ENCODE measurements around the gene NEFH. TPM values are rescaled to one million over a fixed set of nuclear protein-coding genes. Genes with fewer than 3 reads are reported as not detected.
"Not testable (repeated sequence)": the region's sequence is repeated elsewhere in the genome, so short reads cannot be mapped to it uniquely, and the experiment has no call there.

NEFH gene
- total RNA-seq, 1 experiment from 2014 or later = 1.0 TPM

DNA sequence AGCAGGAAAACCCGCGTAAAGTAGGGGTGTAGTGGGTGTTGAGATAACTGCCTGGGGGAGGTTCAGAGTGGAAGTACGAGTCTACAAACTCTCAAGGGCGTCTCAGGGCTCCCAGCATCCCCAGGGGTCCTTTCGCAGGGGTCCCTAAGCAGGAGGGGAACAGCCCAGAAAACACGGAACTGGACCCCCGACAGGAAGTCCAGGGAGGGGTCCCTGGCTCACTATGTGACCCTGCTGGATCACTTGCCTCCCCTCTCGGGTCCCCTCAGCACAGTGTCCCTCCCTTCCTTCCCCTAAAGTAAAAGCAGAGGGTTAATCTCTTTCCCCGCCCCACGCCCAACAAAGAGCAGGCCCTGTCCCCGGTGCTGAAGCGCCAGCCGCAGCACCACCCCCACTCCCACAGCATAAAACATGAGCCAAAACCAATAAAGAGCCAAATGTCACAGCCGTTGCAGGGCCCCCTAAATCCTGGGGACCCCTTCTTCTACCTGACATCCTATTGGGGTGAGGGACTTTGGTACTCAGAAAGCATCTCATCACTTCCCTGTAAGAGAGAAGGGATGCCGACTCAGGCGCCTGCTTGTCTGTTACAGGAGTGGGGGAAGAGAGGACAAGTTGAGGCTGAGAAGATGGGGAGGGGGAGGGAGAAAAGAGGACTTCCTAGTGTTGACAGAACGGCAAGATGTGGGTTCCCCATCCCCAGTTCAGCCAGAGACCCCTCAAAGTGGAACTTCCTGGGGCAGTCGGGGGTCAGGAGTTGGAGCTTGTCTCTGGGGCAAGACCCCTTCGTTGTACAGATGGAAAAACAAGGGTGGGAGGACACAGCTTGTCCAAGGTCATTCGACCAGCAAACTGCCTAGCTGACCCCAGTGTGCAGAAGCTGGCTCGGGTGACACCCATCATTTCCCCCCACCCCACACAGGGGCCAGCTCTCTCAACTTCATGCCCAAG is 1.4 kb upstream of the NEFH start:
- H3K36me3 ChIP-seq (replicated peaks; ENCODE audit: control insufficient read depth, insufficient read depth, low read length) = peaks cover 1% of the 10 kb centered on the region; the same call in 1 of the 2 replicates
- H3K4me3 ChIP-seq (ENCODE audit: insufficient read depth, low read depth, low read length) = peak overlapping the region; percentile 25
- DNase-seq = peak; percentile 86
- peaks cover 36% of the 10 kb centered on the region for H3K27me3 ChIP-seq (ENCODE audit: control insufficient read depth, insufficient read depth, low read length)

DNA sequence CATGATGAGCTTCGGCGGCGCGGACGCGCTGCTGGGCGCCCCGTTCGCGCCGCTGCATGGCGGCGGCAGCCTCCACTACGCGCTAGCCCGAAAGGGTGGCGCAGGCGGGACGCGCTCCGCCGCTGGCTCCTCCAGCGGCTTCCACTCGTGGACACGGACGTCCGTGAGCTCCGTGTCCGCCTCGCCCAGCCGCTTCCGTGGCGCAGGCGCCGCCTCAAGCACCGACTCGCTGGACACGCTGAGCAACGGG is 169 bp downstream of the NEFH start:
- DNase-seq = no peak
- Histone ChIP-seq H3K36me3 (replicated peaks; ENCODE audit: control insufficient read depth, insufficient read depth, low read length) (peaks cover 1% of the 10 kb centered on the region), H3K27me3 (ENCODE audit: control insufficient read depth, insufficient read depth, low read length) (peaks cover 36% of the 10 kb centered on the region), H3K4me3 (ENCODE audit: insufficient read depth, low read depth, low read length) (peak overlapping the region; percentile 58)

GRCh38 chr22:29480512-29481264 is 670 bp downstream of the NEFH start:
- H3K4me3 ChIP-seq (ENCODE audit: insufficient read depth, low read depth, low read length) = peak overlapping the region; percentile 58
- H3K27me3 ChIP-seq (ENCODE audit: control insufficient read depth, insufficient read depth, low read length) = peaks cover 36% of the 10 kb centered on the region
- peaks cover 4% of the 10 kb centered on the region for H3K36me3 ChIP-seq (replicated peaks; ENCODE audit: control insufficient read depth, insufficient read depth, low read length)
- DNase-seq = peak; percentile 87

DNA sequence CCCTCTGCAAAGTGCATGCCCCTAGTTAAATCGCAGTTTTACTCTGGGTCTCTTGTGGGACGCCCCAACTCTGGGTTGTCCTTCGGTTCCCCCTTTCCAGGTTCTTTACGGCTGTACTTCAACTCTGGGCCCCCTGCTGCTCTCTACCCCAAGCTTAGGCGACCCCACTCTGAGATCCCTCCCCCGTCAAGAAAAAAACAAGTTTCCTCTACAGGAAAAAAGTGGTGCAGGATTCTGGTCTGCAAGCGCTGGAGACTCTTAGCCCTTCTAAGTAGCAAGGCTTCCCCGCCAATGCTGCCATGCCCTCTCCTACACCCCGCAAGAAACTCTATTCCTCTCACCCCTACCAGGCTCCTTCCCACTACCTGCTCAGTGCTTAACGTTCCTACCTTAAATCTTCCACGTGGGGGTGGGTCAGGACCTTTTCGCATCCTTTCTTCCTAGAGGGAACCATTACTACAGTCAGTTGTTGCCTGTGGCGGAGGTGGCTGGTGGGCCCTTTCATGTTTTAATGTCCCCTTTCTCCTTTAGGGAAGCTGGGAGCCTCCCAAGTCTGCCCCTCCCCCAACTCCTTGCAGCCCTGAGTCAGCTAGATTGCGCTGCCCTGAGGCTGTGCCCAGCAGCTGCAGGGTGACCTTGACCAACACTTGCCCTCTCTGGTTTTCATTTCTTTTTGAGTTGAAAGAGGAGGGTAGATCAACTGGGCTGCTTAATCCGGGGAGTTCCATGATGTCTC is 1.4 kb downstream of the NEFH start:
- DNase-seq = peak; percentile 90
- Histone ChIP-seq H3K27me3 (ENCODE audit: control insufficient read depth, insufficient read depth, low read length) (peaks cover 35% of the 10 kb centered on the region), H3K36me3 (replicated peaks; ENCODE audit: control insufficient read depth, insufficient read depth, low read length) (peaks cover 7% of the 10 kb centered on the region), H3K4me3 (ENCODE audit: insufficient read depth, low read depth, low read length) (peak overlapping the region; percentile 58)

GRCh38 chr22:29482253-29482652 is 2.2 kb downstream of the NEFH start:
- H3K27me3 ChIP-seq (ENCODE audit: control insufficient read depth, insufficient read depth, low read length) = peaks cover 35% of the 10 kb centered on the region
- no peak overlapping the region for H3K4me3 ChIP-seq (ENCODE audit: insufficient read depth, low read depth, low read length)

GRCh38 chr22:29482726-29483125 is 2.7 kb downstream of the NEFH start:
- H3K27me3 ChIP-seq (ENCODE audit: control insufficient read depth, insufficient read depth, low read length) = peaks cover 35% of the 10 kb centered on the region
- DNase-seq = no peak
- H3K4me3 ChIP-seq (ENCODE audit: insufficient read depth, low read depth, low read length) = no peak overlapping the region
- H3K36me3 ChIP-seq (replicated peaks; ENCODE audit: control insufficient read depth, insufficient read depth, low read length) = peaks cover 9% of the 10 kb centered on the region

More at GRCh38 chr22:29482253-29482652, 2.2 kb downstream of the NEFH start:
- peaks cover 8% of the 10 kb centered on the region for H3K36me3 ChIP-seq (replicated peaks; ENCODE audit: control insufficient read depth, insufficient read depth, low read length)
- DNase-seq = peak; percentile 46

DNA sequence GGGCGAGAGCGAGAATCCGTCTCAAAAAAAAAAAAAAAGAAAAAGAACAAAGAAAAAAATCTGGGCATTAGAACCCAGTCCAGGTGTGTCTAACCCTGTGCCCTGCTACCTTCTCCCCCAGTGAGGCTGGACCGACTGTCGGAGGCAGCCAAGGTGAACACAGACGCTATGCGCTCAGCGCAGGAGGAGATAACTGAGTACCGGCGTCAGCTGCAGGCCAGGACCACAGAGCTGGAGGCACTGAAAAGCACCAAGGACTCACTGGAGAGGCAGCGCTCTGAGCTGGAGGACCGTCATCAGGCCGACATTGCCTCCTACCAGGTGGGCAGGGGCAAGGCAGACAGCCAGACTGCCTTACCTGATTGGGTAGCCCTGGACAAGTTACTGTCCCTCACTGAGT is 3.2 kb downstream of the NEFH start:
- no peak overlapping the region for H3K4me3 ChIP-seq (ENCODE audit: insufficient read depth, low read depth, low read length)

DNA sequence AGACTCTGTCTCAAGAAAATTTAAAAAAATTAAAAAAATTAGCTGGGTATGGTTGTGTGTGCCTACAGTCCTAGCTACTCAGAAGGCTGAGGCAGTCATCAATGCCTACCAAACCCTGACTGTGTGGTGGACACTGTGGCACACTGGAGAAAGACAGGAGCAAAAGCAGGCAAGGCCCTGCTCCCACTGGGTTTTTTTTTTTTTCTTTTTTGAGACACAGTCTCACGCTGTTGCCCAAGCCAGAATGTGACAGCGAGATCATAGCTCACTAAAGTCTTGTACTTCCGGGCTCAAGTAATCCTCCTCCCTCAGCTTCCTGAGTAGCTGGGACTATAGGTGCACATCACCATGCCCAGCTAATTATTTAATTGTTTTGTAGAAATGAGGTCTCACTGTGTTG is 4.6 kb downstream of the NEFH start:
- H3K36me3 ChIP-seq (replicated peaks; ENCODE audit: control insufficient read depth, insufficient read depth, low read length) = peaks cover 13% of the 10 kb centered on the region
- peaks cover 19% of the 10 kb centered on the region for H3K27me3 ChIP-seq (ENCODE audit: control insufficient read depth, insufficient read depth, low read length)
- DNase-seq = no peak
- no peak overlapping the region for H3K4me3 ChIP-seq (ENCODE audit: insufficient read depth, low read depth, low read length)

More for the DNA sequence above, 3.2 kb downstream of the NEFH start:
- Histone ChIP-seq H3K36me3 (replicated peaks; ENCODE audit: control insufficient read depth, insufficient read depth, low read length) (peaks cover 9% of the 10 kb centered on the region), H3K27me3 (ENCODE audit: control insufficient read depth, insufficient read depth, low read length) (peaks cover 32% of the 10 kb centered on the region)
- DNase-seq = no peak

DNA sequence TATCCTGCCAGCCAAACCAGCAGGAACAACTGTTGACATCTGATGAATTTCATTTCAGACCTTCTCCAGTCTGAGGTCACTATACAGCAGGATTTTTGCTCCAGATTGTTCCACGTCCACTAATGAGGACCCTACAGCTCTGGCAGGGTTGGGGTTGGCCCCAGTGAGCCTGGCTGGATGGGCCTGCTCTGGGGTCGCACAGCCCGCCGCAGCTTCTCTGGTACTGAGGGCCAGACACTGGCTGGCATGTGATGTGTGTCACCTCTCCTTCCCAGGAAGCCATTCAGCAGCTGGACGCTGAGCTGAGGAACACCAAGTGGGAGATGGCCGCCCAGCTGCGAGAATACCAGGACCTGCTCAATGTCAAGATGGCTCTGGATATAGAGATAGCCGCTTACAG is 5.4 kb downstream of the NEFH start:
- Histone ChIP-seq H3K36me3 (replicated peaks; ENCODE audit: control insufficient read depth, insufficient read depth, low read length) (peaks cover 13% of the 10 kb centered on the region), H3K4me3 (ENCODE audit: insufficient read depth, low read depth, low read length) (no peak overlapping the region), H3K27me3 (ENCODE audit: control insufficient read depth, insufficient read depth, low read length) (peaks cover 11% of the 10 kb centered on the region)
- no peak for DNase-seq

- Histone ChIP-seq H3K27me3 (ENCODE audit: control insufficient read depth, insufficient read depth, low read length) (no peaks in the 10 kb centered on the region), H3K4me3 (ENCODE audit: insufficient read depth, low read depth, low read length) (no peak overlapping the region), H3K36me3 (replicated peaks; ENCODE audit: control insufficient read depth, insufficient read depth, low read length) (peaks cover 13% of the 10 kb centered on the region)
- DNase-seq = no peak
Measured at GRCh38 chr22:29487426-29487986, 7.5 kb downstream of the NEFH start.

- H3K36me3 ChIP-seq (replicated peaks; ENCODE audit: control insufficient read depth, insufficient read depth, low read length) = peaks cover 11% of the 10 kb centered on the region
- H3K27me3 ChIP-seq (ENCODE audit: control insufficient read depth, insufficient read depth, low read length); H3K4me3 ChIP-seq (ENCODE audit: insufficient read depth, low read depth, low read length); DNase-seq: not testable (repeated sequence)
Measured at GRCh38 chr22:29489127-29489780, 9.2 kb downstream of the NEFH start.

GRCh38 chr22:29491012-29491411 is 11.0 kb downstream of the NEFH start:
- Histone ChIP-seq H3K36me3 (replicated peaks; ENCODE audit: control insufficient read depth, insufficient read depth, low read length) (peaks cover 7% of the 10 kb centered on the region), H3K4me3 (ENCODE audit: insufficient read depth, low read depth, low read length) (no peak overlapping the region), H3K27me3 (ENCODE audit: control insufficient read depth, insufficient read depth, low read length) (no peaks in the 10 kb centered on the region)
- DNase-seq = no peak

GRCh38 chr22:29493636-29494035 is 13.6 kb downstream of the NEFH start:
- DNase-seq = no peak

GRCh38 chr22:29499852-29500251 is 19.8 kb downstream of the NEFH start:
- Histone ChIP-seq H3K27me3 (ENCODE audit: control insufficient read depth, insufficient read depth, low read length) (no peaks in the 10 kb centered on the region), H3K4me3 (ENCODE audit: insufficient read depth, low read depth, low read length) (no peak overlapping the region), H3K36me3 (replicated peaks; ENCODE audit: control insufficient read depth, insufficient read depth, low read length) (no peaks in the 10 kb centered on the region; the same call in 1 of the 2 replicates)
- DNase-seq = no peak

More at GRCh38 chr22:29493636-29494035, 13.6 kb downstream of the NEFH start:
- H3K27me3 ChIP-seq (ENCODE audit: control insufficient read depth, insufficient read depth, low read length) = no peaks in the 10 kb centered on the region
- H3K36me3 ChIP-seq (replicated peaks; ENCODE audit: control insufficient read depth, insufficient read depth, low read length) = peaks cover 2% of the 10 kb centered on the region
- no peak overlapping the region for H3K4me3 ChIP-seq (ENCODE audit: insufficient read depth, low read depth, low read length)

All from H7 (cell line).